ENCODE measurements around the gene MGST3.
"Not testable (repeated sequence)": the region's sequence is repeated elsewhere in the genome, so short reads cannot be mapped to it uniquely, and the experiment has no call there.

MGST3 gene

GRCh38 chr1:165629848-165630628 is 996 bp upstream of the MGST3 start:
- DNase-seq (ENCODE audit: low read depth) = no peak

- peak; percentile 26 for DNase-seq (ENCODE audit: low read depth)
Observed at GRCh38 chr1:165631342-165632151, 513 bp downstream of the MGST3 start.

GRCh38 chr1:165632152-165632469 is 1.1 kb downstream of the MGST3 start:
- DNase-seq (ENCODE audit: low read depth) = no peak

DNA sequence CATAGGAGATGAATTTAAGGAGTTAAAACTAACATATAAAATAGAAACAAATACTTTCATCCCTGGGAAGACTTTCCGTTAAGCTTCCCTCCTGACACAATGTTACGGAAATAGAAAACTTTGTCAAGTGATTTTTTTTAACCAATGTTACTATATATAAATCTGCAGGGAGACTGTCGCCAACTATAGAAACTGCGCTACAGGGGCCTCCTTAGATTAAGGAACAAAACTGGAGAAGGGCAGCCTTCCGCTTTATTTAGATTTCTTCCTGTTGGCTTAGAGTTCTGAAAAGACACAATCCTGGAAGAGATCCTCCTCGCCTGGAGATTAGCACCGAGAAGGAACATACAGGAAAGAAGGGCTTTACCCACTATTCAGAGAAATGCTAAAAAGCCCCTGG is 1.5 kb downstream of the MGST3 start:
- no peak for DNase-seq (ENCODE audit: low read depth)

GRCh38 chr1:165633614-165634013 is 2.6 kb downstream of the MGST3 start:
- no peak for DNase-seq (ENCODE audit: low read depth)

GRCh38 chr1:165634154-165634921 is 3.3 kb downstream of the MGST3 start:
- DNase-seq (ENCODE audit: low read depth) = no peak

GRCh38 chr1:165635329-165635728 is 4.3 kb downstream of the MGST3 start:
- DNase-seq (ENCODE audit: low read depth) = no peak

- no peak for DNase-seq (ENCODE audit: low read depth)
Observed at GRCh38 chr1:165635823-165636222, 4.8 kb downstream of the MGST3 start.

DNA sequence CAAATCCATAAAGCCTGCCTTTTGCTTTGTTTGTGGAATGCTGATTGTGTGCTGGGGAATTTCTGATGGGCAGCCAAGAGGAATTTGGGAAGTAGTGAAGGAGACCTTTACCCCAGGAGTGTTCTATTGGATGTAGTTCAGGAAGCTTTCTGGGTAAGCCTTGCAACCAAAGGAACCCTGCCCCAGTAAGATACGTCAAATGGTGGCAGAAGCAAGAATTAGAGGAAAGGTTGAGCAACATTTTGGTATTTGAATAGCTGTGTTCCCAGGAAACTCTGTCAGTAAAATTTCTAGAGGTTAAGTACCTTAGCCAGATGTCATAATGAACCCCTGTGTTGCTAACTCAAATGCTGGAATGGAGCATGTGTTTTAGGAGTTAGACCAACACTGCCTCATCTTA is 6.4 kb downstream of the MGST3 start:
- no peak for DNase-seq (ENCODE audit: low read depth)

DNA sequence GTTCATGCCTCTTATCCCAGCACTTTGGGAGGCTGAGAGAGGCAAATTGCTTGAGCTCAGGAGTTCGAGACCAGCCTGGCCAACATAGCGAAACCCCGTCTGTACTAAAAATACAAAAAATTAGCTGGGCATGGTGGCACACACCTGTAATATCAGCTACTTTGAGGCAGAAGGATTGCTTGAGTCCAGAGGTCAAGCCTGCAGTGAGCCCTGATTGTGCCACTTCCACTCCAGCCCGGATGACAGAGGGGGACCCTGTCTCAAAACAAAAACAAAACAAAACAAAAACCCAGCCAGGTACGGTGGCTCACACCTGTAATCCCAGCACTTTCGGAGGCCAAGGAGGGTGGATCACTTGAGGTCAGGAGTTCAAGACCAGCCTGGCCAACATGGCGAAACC is 7.2 kb downstream of the MGST3 start:
- DNase-seq (ENCODE audit: low read depth) = not testable (repeated sequence)

- DNase-seq (ENCODE audit: low read depth) = no peak
Observed at GRCh38 chr1:165639821-165640623, 9.0 kb downstream of the MGST3 start.

GRCh38 chr1:165641231-165641987 is 10.4 kb downstream of the MGST3 start:
- no peak for DNase-seq (ENCODE audit: low read depth)

GRCh38 chr1:165644064-165644735 is 13.2 kb downstream of the MGST3 start:
- no peak for DNase-seq (ENCODE audit: low read depth)

GRCh38 chr1:165645654-165646366 is 14.8 kb downstream of the MGST3 start:
- DNase-seq (ENCODE audit: low read depth) = no peak

- DNase-seq (ENCODE audit: low read depth) = no peak
Observed at GRCh38 chr1:165647517-165647916, 16.5 kb downstream of the MGST3 start.

- DNase-seq (ENCODE audit: low read depth) = no peak
Observed at GRCh38 chr1:165647970-165648369, 16.9 kb downstream of the MGST3 start.

- DNase-seq (ENCODE audit: low read depth) = no peak
Observed at GRCh38 chr1:165648919-165649572, 18.0 kb downstream of the MGST3 start.

DNA sequence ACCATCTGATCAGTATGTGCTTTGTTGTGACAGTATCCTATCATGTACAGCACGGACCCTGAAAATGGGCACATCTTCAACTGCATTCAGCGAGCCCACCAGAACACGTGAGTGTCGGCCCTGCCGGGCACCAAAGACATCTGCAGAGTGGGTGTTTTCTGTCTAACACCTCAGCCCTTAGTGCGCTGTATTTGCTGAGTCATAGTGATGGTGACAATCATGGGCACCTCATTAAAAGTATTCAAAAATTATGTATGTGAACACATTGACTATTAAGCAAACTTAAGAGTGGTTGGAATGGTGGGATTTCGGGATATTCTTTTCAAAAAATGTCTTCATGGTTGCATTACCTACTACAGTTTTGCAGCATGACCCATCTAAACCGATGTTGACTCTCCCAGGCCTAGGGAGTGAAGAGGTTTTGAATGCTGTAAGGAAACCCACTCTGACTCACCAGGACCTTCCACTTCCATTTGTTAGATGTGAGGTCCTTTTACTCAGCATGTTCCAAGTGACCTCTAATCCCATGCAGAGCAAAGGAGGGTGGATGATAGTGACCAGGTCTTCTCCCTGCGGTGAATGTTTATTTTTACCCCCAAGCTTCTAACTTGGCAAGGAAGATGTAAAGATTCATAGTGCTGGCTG is 20.1 kb downstream of the MGST3 start:
- DNase-seq (ENCODE audit: low read depth) = no peak

All from activated T-cell treated with anti-CD3 and anti-CD28 coated beads for 24 hours (primary cell).